HCT116 (cell line): ENCODE data around the gene TPD52L1. TPM values are rescaled to one million over a fixed set of nuclear protein-coding genes. Genes with fewer than 3 reads are reported as not detected.

Experiments
- ATAC-seq: fragments of 200-7000 bp; cut with Tn5 transposase; 2 replicates; pipeline ENCODE4 v1.9.1; 2020; ENCODE audit warnings: mild to moderate bottlenecking, moderate library complexity
- BruUV-seq: library from RNA; stranded (reverse); fragments of 400-500 nt; replicated peaks from 2 replicates; lab custom pipeline; 2021; lab: Mats Ljungman, UMichigan
- CTCF ChIA-PET: fragments of 300-600 bp; sonication (Branson Sonifier 250); formaldehyde crosslinking; loops from one replicate; lab custom pipeline; 2021; ENCODE audit warnings: antibody characterized with exemption; lab: Charles Lee
- POLR2A ChIA-PET: fragments of 300-600, 350-600 bp; sonication (Branson Sonifier 250); formaldehyde crosslinking; loops from one replicate; lab custom pipeline; 2021; ENCODE audit warnings: antibody characterized with exemption; lab: Charles Lee
- RAD21 ChIA-PET, 2 experiments: fragments of 300-600 bp; sonication (Branson Sonifier 250); formaldehyde crosslinking; loops; one replicate each; lab custom pipeline; 2023; ENCODE audit warnings: low total read pairs in 2 of 2; ENCODE audit not compliant: uncharacterized antibody in 2 of 2, unreplicated experiment in 2 of 2, low non-redundant PET in 1 of 2; lab: Charles Lee
- DNase-seq: peaks from one replicate; pipeline ENCODE4 v3.0.0-alpha.2; 2010; ENCODE audit warnings: low read depth, low spot score
- H2AFZ ChIP-seq: fragments of 200-600 bp; shearing (Covaris generic), sonication (generic); 2 replicates; pipeline ENCODE4 v1.6.1; 2017; ENCODE audit warnings: low read depth, mixed run types, mixed read lengths, antibody characterized with exemption, low read length; ENCODE audit not compliant: poor library complexity, severe bottlenecking
- H3K27ac ChIP-seq: 2 replicates; pipeline ENCODE4 v1.5.1; 2012; ENCODE audit warnings: low read depth, low read length
- H3K27me3 ChIP-seq: fragments of 200-600 bp; sonication (generic); 2 replicates; pipeline ENCODE4 v1.6.1; 2016; ENCODE audit warnings: mixed run types, low read length, mixed read lengths; ENCODE audit not compliant: insufficient read depth
- H3K36me3 ChIP-seq, 2 experiments: fragments of 200-500 bp in 1 of 2; fragments of 200-600 bp in 1 of 2; sonication (Bioruptor generic) in 1 of 2; sonication (generic) in 1 of 2; 2 replicates each; pipeline versions ENCODE4 v1.5.1 to v1.6.1; 2014 to 2016; ENCODE audit warnings: low read length in 2 of 2, inconsistent platforms in 1 of 2, mixed read lengths in 1 of 2, mixed run types in 1 of 2; ENCODE audit not compliant: insufficient read depth in 2 of 2, control insufficient read depth in 1 of 2
- H3K4me1 ChIP-seq, 2 experiments: fragments of 200-600 bp in 1 of 2; sonication (generic) in 1 of 2; 2 replicates each; pipeline versions ENCODE4 v1.5.1 to v1.6.1; 2012 to 2017; ENCODE audit warnings: low read length in 2 of 2, inconsistent platforms in 1 of 2, mild to moderate bottlenecking in 1 of 2, mixed read lengths in 1 of 2, mixed run types in 1 of 2, moderate library complexity in 1 of 2; ENCODE audit not compliant: insufficient read depth in 2 of 2, control insufficient read depth in 1 of 2
- H3K4me2 ChIP-seq: fragments of 200-600 bp; sonication (generic); 2 replicates; pipeline ENCODE4 v1.6.1; 2017; ENCODE audit warnings: mixed run types, low read length, mixed read lengths
- H3K4me3 ChIP-seq, 2 experiments: fragments of 200-600 bp in 1 of 2; sonication (generic) in 1 of 2; replicated peaks in 1 of 2; 2 replicates each; pipeline ENCODE4 v1.5.1; 2011 to 2016; ENCODE audit warnings: low read length in 2 of 2, control low read depth in 1 of 2, low read depth in 1 of 2, mild to moderate bottlenecking in 1 of 2, mixed read lengths in 1 of 2, mixed run types in 1 of 2
- H3K79me2 ChIP-seq: fragments of 200-600 bp; sonication (generic); 2 replicates; pipeline ENCODE4 v1.6.1; 2017; ENCODE audit warnings: mild to moderate bottlenecking, mixed run types, low read length, moderate library complexity, mixed read lengths; ENCODE audit not compliant: insufficient read depth
- H3K9ac ChIP-seq: fragments of 200-600 bp; sonication (generic); 2 replicates; pipeline ENCODE4 v1.6.1; 2016; ENCODE audit warnings: low read length, mixed read lengths
- H3K9me2 ChIP-seq: fragments of 200-600 bp; sonication (generic), shearing (Covaris generic); 2 replicates; pipeline ENCODE4 v1.6.1; 2017; ENCODE audit warnings: mixed run types, mild to moderate bottlenecking, moderate library complexity; ENCODE audit not compliant: insufficient read depth
- H3K9me3 ChIP-seq, 2 experiments: fragments of 200-500 bp in 1 of 2; fragments of 200-600 bp in 1 of 2; sonication (Bioruptor generic) in 1 of 2; sonication (generic) in 1 of 2; 2 replicates each; pipeline ENCODE4 v1.6.1; 2014 to 2017; ENCODE audit warnings: low read length in 2 of 2, mixed read lengths in 2 of 2, inconsistent platforms in 1 of 2, low read depth in 1 of 2, mild to moderate bottlenecking in 1 of 2, mixed run types in 1 of 2, moderate library complexity in 1 of 2; ENCODE audit not compliant: control insufficient read depth in 1 of 2, insufficient read depth in 1 of 2
- H4K20me1 ChIP-seq: fragments of 200-600 bp; sonication (generic), shearing (Covaris generic); 2 replicates; pipeline ENCODE4 v1.6.1; 2017; ENCODE audit warnings: mixed run types, mild to moderate bottlenecking, moderate library complexity; ENCODE audit not compliant: insufficient read depth
- ATF3 ChIP-seq: IDR thresholded peaks from 2 replicates; pipeline ENCODE4 v1.6.1; 2012
- CTCF ChIP-seq, 3 experiments: fragments of 200-600 bp in 1 of 3; sonication (generic) in 1 of 3; IDR thresholded peaks in 2 of 3; conservative IDR thresholded peaks in 1 of 3; 2 replicates each; pipeline ENCODE4 v1.5.1; 2012 to 2017; ENCODE audit warnings: low read depth in 2 of 3, low read length in 2 of 3, antibody characterized with exemption in 1 of 3, borderline replicate concordance in 1 of 3, control low read depth in 1 of 3, mild to moderate bottlenecking in 1 of 3, mixed read lengths in 1 of 3, mixed run types in 1 of 3, moderate library complexity in 1 of 3; ENCODE audit not compliant: insufficient read depth in 1 of 3
- EZH2phosphoT487 ChIP-seq: fragments of 200-600 bp; IDR thresholded peaks from 2 replicates; pipeline ENCODE4 v1.6.1; 2018; ENCODE audit warnings: antibody characterized with exemption, borderline replicate concordance
- YY1 ChIP-seq: IDR thresholded peaks from 2 replicates; pipeline ENCODE4 v1.6.1; 2011; ENCODE audit warnings: low read length, low read depth, moderate library complexity, mild to moderate bottlenecking; ENCODE audit not compliant: insufficient replicate concordance; ENCODE audit errors: extremely low read depth
- ZBTB33 ChIP-seq: IDR thresholded peaks from 2 replicates; pipeline ENCODE4 v1.6.1; 2011; ENCODE audit warnings: mild to moderate bottlenecking, low read length, moderate library complexity; ENCODE audit not compliant: insufficient replicate concordance; ENCODE audit errors: extremely low read depth
- intact Hi-C: fragments of 100-400 bp; cut with micrococcal nuclease; formaldehyde crosslinking; loops from 2 replicates; pipeline ENCODE4 v1.10.0; 2022
- total RNA-seq: library from RNA; stranded (reverse); gene quantifications from one replicate; pipeline ENCODE4 v1.2.1, GENCODE V29; 2021; ENCODE audit not compliant: unreplicated experiment

The TPD52L1 gene
- total RNA-seq, 1 experiment from 2014 or later = 64.1 TPM

- DNase-seq (no peak), ATAC-seq (no peak)
- H3K27me3 ChIP-seq = no peaks in the 10 kb centered on the region
- H3K4me2 ChIP-seq = no peak overlapping the region
- H3K79me2 ChIP-seq = peaks cover 4% of the 10 kb centered on the region; the same call in 1 of the 2 replicates
- H2AFZ ChIP-seq = no peak overlapping the region
- H3K4me1 ChIP-seq = no peaks in the 10 kb centered on the region
- no TSS peak for BruUV-seq
- H3K36me3 ChIP-seq = no peaks in the 10 kb centered on the region
- H3K9ac ChIP-seq = no peak overlapping the region
- intact Hi-C loops = no loop called here
- H3K27ac ChIP-seq = no peak overlapping the region
- H3K9me3 ChIP-seq = no peaks in the 10 kb centered on the region
- ChIA-PET CTCF (interaction anchor here (2.0 kb wide), 1 partner anchor 10 kb away, joined by 6 read pairs; the partner anchor contains the start of gene TPD52L1), RAD21 (no interaction called here), POLR2A (no interaction called here)
- no peak overlapping the region for H3K4me3 ChIP-seq
- H4K20me1 ChIP-seq = no peaks in the 10 kb centered on the region
- TF ChIP-seq EZH2phosphoT487 = no peak
- no peak for TF ChIP-seq CTCF (IDR thresholded peaks at IDR 0.05 in 2 of 3, conservative IDR thresholded peaks at IDR 0.05 in 1 of 3; ENCODE audit: borderline replicate concordance in 1 of 3, insufficient read depth in 1 of 3, low read depth in 2 of 3, low read length in 2 of 3)
- TF ChIP-seq YY1 = no peak
- no peak for TF ChIP-seq ZBTB33
- no peak for TF ChIP-seq ATF3
- no peaks in the 10 kb centered on the region for H3K9me2 ChIP-seq
Observed at GRCh38 chr6:125163811-125164210, 10.2 kb downstream of the TPD52L1 start.
